Activated CD8-positive, alpha-beta T cell treated with anti-CD3 and anti-CD28 coated beads for 36 hours (primary cell): ENCODE data around the gene OR52N2. TPM values are rescaled to one million over a fixed set of nuclear protein-coding genes. Genes with fewer than 3 reads are reported as not detected.

Source experiments
- ATAC-seq: fragments of 200-7000 bp; cut with Tn5 transposase; one replicate; pipeline ENCODE4 v1.10.0; 2021; ENCODE audit warnings: mild to moderate bottlenecking, moderate library complexity
- CTCF ChIA-PET: fragments of 350-600 bp; sonication (Branson Sonifier 250); formaldehyde crosslinking; loops from one replicate; lab custom pipeline; 2021; ENCODE audit warnings: antibody characterized with exemption; lab: Charles Lee
- POLR2A ChIA-PET: fragments of 350-600 bp; sonication (Branson Sonifier 250); formaldehyde crosslinking; loops from one replicate; lab custom pipeline; 2021; ENCODE audit warnings: antibody characterized with exemption; lab: Charles Lee
- DNase-seq: peaks from one replicate; pipeline ENCODE4 v3.0.0-alpha.2; 2020
- H3K27ac Mint-ChIP-seq: one replicate; pipeline ENCODE4 v1.8.0; 2021; ENCODE audit warnings: mild to moderate bottlenecking, mixed read lengths
- H3K27me3 Mint-ChIP-seq: one replicate; pipeline ENCODE4 v1.8.0; 2021; ENCODE audit warnings: mixed read lengths
- H3K36me3 Mint-ChIP-seq: one replicate; pipeline ENCODE4 v1.8.0; 2021; ENCODE audit warnings: low read depth, mixed read lengths
- H3K4me1 Mint-ChIP-seq: one replicate; pipeline ENCODE4 v1.8.0; 2021; ENCODE audit warnings: low read depth, mixed read lengths
- H3K4me3 Mint-ChIP-seq: one replicate; pipeline ENCODE4 v1.8.0; 2021; ENCODE audit warnings: mild to moderate bottlenecking, moderate library complexity, mixed read lengths
- H3K9me3 Mint-ChIP-seq: one replicate; pipeline ENCODE4 v1.8.0; 2021; ENCODE audit warnings: mixed read lengths
- CTCF ChIP-seq: fragments of 200-600 bp; IDR thresholded peaks from one replicate; pipeline ENCODE4 v1.8.0; 2022; ENCODE audit warnings: antibody characterized with exemption, mild to moderate bottlenecking
- intact Hi-C: fragments of 100-400 bp; cut with micrococcal nuclease; formaldehyde crosslinking; loops from one replicate; pipeline ENCODE4 v1.10.0; 2022
- total RNA-seq, 2 experiments: library from RNA; stranded (reverse); gene quantifications; one replicate each; pipeline ENCODE4 v1.2.3, GENCODE V29; 2021

Gene OR52N2
- total RNA-seq, 2 experiments from 2014 or later: not detected

- no peak for ATAC-seq
- POLR2A ChIA-PET: no interaction called here
- Mint-ChIP-seq H3K36me3 (no peaks in the 10 kb centered on the region), H3K9me3 (peaks cover 2% of the 10 kb centered on the region), H3K4me3 (no peak within 1 kb of the TSS), H3K4me1 (no peaks in the 10 kb centered on the region), H3K27me3 (peaks cover 15% of the 10 kb centered on the region), H3K27ac (no peak within 1 kb of the TSS)
- CTCF ChIA-PET: no interaction called here
- no peak for TF ChIP-seq CTCF
- DNase-seq: no peak
- intact Hi-C loops: no loop called here
Measured at GRCh38 chr11:5841797-5842196, 33.1 kb downstream of the OR52N2 start, which contains the start of gene OR52E6. Gene OR52E6 (minus strand): TSS chr11:5841897. CDS start chr11:5841897, 0 bp downstream.

- CTCF ChIA-PET: no interaction called here
- no peak for TF ChIP-seq CTCF
- intact Hi-C loops: no loop called here
- no peaks in the 10 kb centered on the region for H3K9me3 Mint-ChIP-seq
- no peaks in the 10 kb centered on the region for H3K36me3 Mint-ChIP-seq
- no peak overlapping the region for H3K27ac Mint-ChIP-seq
- H3K27me3 Mint-ChIP-seq: peaks cover 4% of the 10 kb centered on the region
- no peak overlapping the region for H3K4me3 Mint-ChIP-seq
- DNase-seq (no peak), ATAC-seq (no peak)
- no peaks in the 10 kb centered on the region for H3K4me1 Mint-ChIP-seq
- POLR2A ChIA-PET: no interaction called here
Measured at GRCh38 chr11:5846701-5847100, 38.0 kb downstream of the OR52N2 start.

- Mint-ChIP-seq H3K4me3 (no peak overlapping the region), H3K4me1 (no peaks in the 10 kb centered on the region), H3K9me3 (no peaks in the 10 kb centered on the region), H3K36me3 (no peaks in the 10 kb centered on the region), H3K27ac (no peak overlapping the region), H3K27me3 (peaks cover 8% of the 10 kb centered on the region)
- TF ChIP-seq CTCF: no peak
- CTCF ChIA-PET: no interaction called here
- POLR2A ChIA-PET: no interaction called here
- intact Hi-C loops: no loop called here
- no peak for DNase-seq
- ATAC-seq: no peak
Measured at GRCh38 chr11:5847711-5848110, 39.0 kb downstream of the OR52N2 start.

- ATAC-seq: no peak
- CTCF ChIA-PET: no interaction called here
- Mint-ChIP-seq H3K4me3 (no peak overlapping the region), H3K27ac (no peak overlapping the region), H3K36me3 (no peaks in the 10 kb centered on the region), H3K9me3 (no peaks in the 10 kb centered on the region), H3K4me1 (no peaks in the 10 kb centered on the region), H3K27me3 (peaks cover 17% of the 10 kb centered on the region)
- no peak for DNase-seq
- intact Hi-C loops: no loop called here
- POLR2A ChIA-PET: no interaction called here
- no peak for TF ChIP-seq CTCF
Measured at GRCh38 chr11:5851002-5851401, 42.3 kb downstream of the OR52N2 start.

- no peaks in the 10 kb centered on the region for H3K9me3 Mint-ChIP-seq
- ChIA-PET POLR2A (no interaction called here), CTCF (no interaction called here)
- intact Hi-C loops: no loop called here
- ATAC-seq (no peak), DNase-seq (no peak)
- no peak within 1 kb of the TSS for H3K4me3 Mint-ChIP-seq
- no peak for TF ChIP-seq CTCF
- H3K36me3 Mint-ChIP-seq: no peaks in the 10 kb centered on the region
- H3K27ac Mint-ChIP-seq: no peak within 1 kb of the TSS
- H3K27me3 Mint-ChIP-seq: peaks cover 16% of the 10 kb centered on the region
- H3K4me1 Mint-ChIP-seq: no peaks in the 10 kb centered on the region
Measured at GRCh38 chr11:5857590-5857989, 48.9 kb downstream of the OR52N2 start, which contains the start of gene OR52E8. Gene OR52E8 (minus strand): TSS chr11:5857690. CDS start chr11:5857690, 0 bp downstream.
